Measurements from ENCODE around the gene SBF2.

SBF2 gene

GRCh38 chr11:9842923-9843322 is 451.1 kb downstream of the SBF2 start:
- H3K27me3 ChIP-seq (ENCODE audit: insufficient read depth, poor library complexity, severe bottlenecking): no peaks in the 10 kb centered on the region
- TF ChIP-seq, protein P1, sequence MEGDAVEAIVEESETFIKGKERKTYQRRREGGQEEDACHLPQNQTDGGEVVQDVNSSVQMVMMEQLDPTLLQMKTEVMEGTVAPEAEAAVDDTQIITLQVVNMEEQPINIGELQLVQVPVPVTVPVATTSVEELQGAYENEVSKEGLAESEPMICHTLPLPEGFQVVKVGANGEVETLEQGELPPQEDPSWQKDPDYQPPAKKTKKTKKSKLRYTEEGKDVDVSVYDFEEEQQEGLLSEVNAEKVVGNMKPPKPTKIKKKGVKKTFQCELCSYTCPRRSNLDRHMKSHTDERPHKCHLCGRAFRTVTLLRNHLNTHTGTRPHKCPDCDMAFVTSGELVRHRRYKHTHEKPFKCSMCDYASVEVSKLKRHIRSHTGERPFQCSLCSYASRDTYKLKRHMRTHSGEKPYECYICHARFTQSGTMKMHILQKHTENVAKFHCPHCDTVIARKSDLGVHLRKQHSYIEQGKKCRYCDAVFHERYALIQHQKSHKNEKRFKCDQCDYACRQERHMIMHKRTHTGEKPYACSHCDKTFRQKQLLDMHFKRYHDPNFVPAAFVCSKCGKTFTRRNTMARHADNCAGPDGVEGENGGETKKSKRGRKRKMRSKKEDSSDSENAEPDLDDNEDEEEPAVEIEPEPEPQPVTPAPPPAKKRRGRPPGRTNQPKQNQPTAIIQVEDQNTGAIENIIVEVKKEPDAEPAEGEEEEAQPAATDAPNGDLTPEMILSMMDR (IDR thresholded peaks at IDR 0.05; ENCODE audit: insufficient read depth, low read length): no peak
- TF ChIP-seq GABPA (IDR thresholded peaks at IDR 0.05; ENCODE audit: low read depth) (no peak), POLR2AphosphoS5 (IDR thresholded peaks at IDR 0.05; ENCODE audit: low read depth) (no peak), SPI1 (IDR thresholded peaks at IDR 0.05; ENCODE audit: borderline replicate concordance, low read depth) (no peak)
- TF ChIP-seq, protein P2, sequence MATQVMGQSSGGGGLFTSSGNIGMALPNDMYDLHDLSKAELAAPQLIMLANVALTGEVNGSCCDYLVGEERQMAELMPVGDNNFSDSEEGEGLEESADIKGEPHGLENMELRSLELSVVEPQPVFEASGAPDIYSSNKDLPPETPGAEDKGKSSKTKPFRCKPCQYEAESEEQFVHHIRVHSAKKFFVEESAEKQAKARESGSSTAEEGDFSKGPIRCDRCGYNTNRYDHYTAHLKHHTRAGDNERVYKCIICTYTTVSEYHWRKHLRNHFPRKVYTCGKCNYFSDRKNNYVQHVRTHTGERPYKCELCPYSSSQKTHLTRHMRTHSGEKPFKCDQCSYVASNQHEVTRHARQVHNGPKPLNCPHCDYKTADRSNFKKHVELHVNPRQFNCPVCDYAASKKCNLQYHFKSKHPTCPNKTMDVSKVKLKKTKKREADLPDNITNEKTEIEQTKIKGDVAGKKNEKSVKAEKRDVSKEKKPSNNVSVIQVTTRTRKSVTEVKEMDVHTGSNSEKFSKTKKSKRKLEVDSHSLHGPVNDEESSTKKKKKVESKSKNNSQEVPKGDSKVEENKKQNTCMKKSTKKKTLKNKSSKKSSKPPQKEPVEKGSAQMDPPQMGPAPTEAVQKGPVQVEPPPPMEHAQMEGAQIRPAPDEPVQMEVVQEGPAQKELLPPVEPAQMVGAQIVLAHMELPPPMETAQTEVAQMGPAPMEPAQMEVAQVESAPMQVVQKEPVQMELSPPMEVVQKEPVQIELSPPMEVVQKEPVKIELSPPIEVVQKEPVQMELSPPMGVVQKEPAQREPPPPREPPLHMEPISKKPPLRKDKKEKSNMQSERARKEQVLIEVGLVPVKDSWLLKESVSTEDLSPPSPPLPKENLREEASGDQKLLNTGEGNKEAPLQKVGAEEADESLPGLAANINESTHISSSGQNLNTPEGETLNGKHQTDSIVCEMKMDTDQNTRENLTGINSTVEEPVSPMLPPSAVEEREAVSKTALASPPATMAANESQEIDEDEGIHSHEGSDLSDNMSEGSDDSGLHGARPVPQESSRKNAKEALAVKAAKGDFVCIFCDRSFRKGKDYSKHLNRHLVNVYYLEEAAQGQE (IDR thresholded peaks at IDR 0.05; ENCODE audit: insufficient replicate concordance, low read depth): no peak
- no peak overlapping the region for H3K4me3 ChIP-seq (replicated peaks; ENCODE audit: insufficient read depth, low read length)
- DNase-seq (ENCODE audit: low read depth in 1 of 2, low spot score in 1 of 2): no peak
- H3K27ac ChIP-seq (replicated peaks): no peak overlapping the region

- Histone ChIP-seq H3K27me3 (ENCODE audit: insufficient read depth, poor library complexity, severe bottlenecking) (no peaks in the 10 kb centered on the region), H3K4me3 (replicated peaks; ENCODE audit: insufficient read depth, low read length) (no peak overlapping the region), H3K27ac (replicated peaks) (no peak overlapping the region)
- DNase-seq (ENCODE audit: low read depth in 1 of 2, low spot score in 1 of 2): no peak
- TF ChIP-seq, protein P2 (IDR thresholded peaks at IDR 0.05; ENCODE audit: insufficient replicate concordance, low read depth): no peak
- TF ChIP-seq POLR2AphosphoS5 (IDR thresholded peaks at IDR 0.05; ENCODE audit: low read depth) (no peak), GABPA (IDR thresholded peaks at IDR 0.05; ENCODE audit: low read depth) (no peak), SPI1 (IDR thresholded peaks at IDR 0.05; ENCODE audit: borderline replicate concordance, low read depth) (no peak)
- TF ChIP-seq, protein P1 (IDR thresholded peaks at IDR 0.05; ENCODE audit: insufficient read depth, low read length): no peak
Measured at GRCh38 chr11:9840460-9841004, 453.5 kb downstream of the SBF2 start.

DNA sequence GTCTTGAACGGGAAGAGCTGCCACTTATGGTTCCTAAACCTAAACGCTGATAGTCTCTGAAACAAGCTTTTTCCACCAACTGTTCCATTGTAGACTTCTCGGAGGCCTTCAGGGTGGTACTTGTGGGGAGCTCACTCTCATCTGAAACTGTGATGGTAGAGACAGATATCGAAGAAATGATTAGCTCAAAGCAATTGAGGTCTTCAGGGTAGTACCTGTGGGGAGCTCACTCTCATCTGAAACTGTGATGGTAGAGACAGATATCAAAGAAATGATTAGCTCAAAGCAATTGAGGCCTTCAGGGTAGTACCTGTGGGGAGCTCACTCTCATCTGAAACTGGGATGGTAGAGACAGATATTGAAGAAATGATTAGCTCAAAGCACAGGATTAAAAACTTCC is 454.5 kb downstream of the SBF2 start:
- DNase-seq (ENCODE audit: low read depth in 1 of 2, low spot score in 1 of 2): no peak
- H3K27me3 ChIP-seq (ENCODE audit: insufficient read depth, poor library complexity, severe bottlenecking): no peaks in the 10 kb centered on the region
- TF ChIP-seq, protein P2 (IDR thresholded peaks at IDR 0.05; ENCODE audit: insufficient replicate concordance, low read depth): no peak
- TF ChIP-seq GABPA (IDR thresholded peaks at IDR 0.05; ENCODE audit: low read depth) (no peak), SPI1 (IDR thresholded peaks at IDR 0.05; ENCODE audit: borderline replicate concordance, low read depth) (no peak)
- TF ChIP-seq, protein P1 (IDR thresholded peaks at IDR 0.05; ENCODE audit: insufficient read depth, low read length): no peak
- no peak overlapping the region for H3K27ac ChIP-seq (replicated peaks)
- no peak overlapping the region for H3K4me3 ChIP-seq (replicated peaks; ENCODE audit: insufficient read depth, low read length)
